ENCODE data around the gene SHISAL1.

- TF ChIP-seq ZC3H10 (CRISPR knock-in tag; IDR thresholded peaks at IDR 0.05) = no peak
- no peak for TF ChIP-seq PATZ1 (CRISPR knock-in tag; IDR thresholded peaks at IDR 0.05; ENCODE audit: borderline replicate concordance)
- no peak for TF ChIP-seq CSDC2 (CRISPR knock-in tag; IDR thresholded peaks at IDR 0.05)
- TF ChIP-seq TSHZ2 (CRISPR knock-in tag; IDR thresholded peaks at IDR 0.05) = no peak
- TF ChIP-seq TOX (CRISPR knock-in tag; IDR thresholded peaks at IDR 0.05; ENCODE audit: borderline replicate concordance) = no peak
- TF ChIP-seq GLIS3 (CRISPR knock-in tag; IDR thresholded peaks at IDR 0.05) = no peak
- no peak for TF ChIP-seq SNAI2 (CRISPR knock-in tag; IDR thresholded peaks at IDR 0.05)
These were observed 98.6 kb downstream of the SHISAL1 start for GRCh38 chr22:44214187-44214586.
